OCI-LY7 (cell line): Measurements from ENCODE around the gene TSPYL1.
"Not testable (repeated sequence)": the region's sequence is repeated elsewhere in the genome, so short reads cannot be mapped to it uniquely, and the experiment has no call there.

ENCODE experiments used
- EZH2phosphoT487 ChIP-seq: fragments of 200-600 bp; sonication (generic); IDR thresholded peaks from 2 replicates; pipeline ENCODE4 v1.6.1; 2018; ENCODE audit warnings: low read depth, borderline replicate concordance, mild to moderate bottlenecking, mixed run types, antibody characterized with exemption, low read length, moderate library complexity, mixed read lengths
- TF ChIP-seq, protein P1 (sequence below): fragments of 200-600 bp; sonication (generic); conservative IDR thresholded peaks from 2 replicates; pipeline ENCODE4 v1.5.1; 2014; ENCODE audit warnings: mild to moderate bottlenecking, antibody characterized with exemption, low read length, moderate library complexity, mixed read lengths

- TF ChIP-seq, protein P1, sequence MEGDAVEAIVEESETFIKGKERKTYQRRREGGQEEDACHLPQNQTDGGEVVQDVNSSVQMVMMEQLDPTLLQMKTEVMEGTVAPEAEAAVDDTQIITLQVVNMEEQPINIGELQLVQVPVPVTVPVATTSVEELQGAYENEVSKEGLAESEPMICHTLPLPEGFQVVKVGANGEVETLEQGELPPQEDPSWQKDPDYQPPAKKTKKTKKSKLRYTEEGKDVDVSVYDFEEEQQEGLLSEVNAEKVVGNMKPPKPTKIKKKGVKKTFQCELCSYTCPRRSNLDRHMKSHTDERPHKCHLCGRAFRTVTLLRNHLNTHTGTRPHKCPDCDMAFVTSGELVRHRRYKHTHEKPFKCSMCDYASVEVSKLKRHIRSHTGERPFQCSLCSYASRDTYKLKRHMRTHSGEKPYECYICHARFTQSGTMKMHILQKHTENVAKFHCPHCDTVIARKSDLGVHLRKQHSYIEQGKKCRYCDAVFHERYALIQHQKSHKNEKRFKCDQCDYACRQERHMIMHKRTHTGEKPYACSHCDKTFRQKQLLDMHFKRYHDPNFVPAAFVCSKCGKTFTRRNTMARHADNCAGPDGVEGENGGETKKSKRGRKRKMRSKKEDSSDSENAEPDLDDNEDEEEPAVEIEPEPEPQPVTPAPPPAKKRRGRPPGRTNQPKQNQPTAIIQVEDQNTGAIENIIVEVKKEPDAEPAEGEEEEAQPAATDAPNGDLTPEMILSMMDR = not testable (repeated sequence)
- not testable (repeated sequence) for TF ChIP-seq EZH2phosphoT487
Observed at GRCh38 chr6:116325634-116326132, 46.0 kb upstream of the TSPYL1 start.
